Gastroesophageal sphincter (tissue), 4 donors: ENCODE data around the gene MYO9A. TPM values are rescaled to one million over a fixed set of nuclear protein-coding genes. Genes with fewer than 3 reads are reported as not detected.
A peak's percentile ranks its signal among the peaks of the same experiment; 100 is the strongest.

Source experiments
- ATAC-seq: fragments of 150-250 bp; one replicate; pipeline ENCODE4 v1.9.1; 2016; ENCODE audit warnings: mild to moderate bottlenecking, moderate library complexity
- H3K27ac ChIP-seq, 4 donors: fragments of 200-600 bp; sonication (generic) in 3 of 4; 1 replicate in 3 of 4; 2 replicates in 1 of 4; pipeline ENCODE4 v1.5.1; 2016 to 2019
- H3K27me3 ChIP-seq: fragments of 200-600 bp; sonication (generic); one replicate; pipeline ENCODE4 v1.5.1; 2019
- H3K36me3 ChIP-seq, 2 donors: fragments of 200-600 bp; sonication (generic); one replicate each; pipeline ENCODE4 v1.5.1; 2019; ENCODE audit warnings: control low read depth in 1 of 2
- H3K4me1 ChIP-seq, 3 donors: fragments of 200-600 bp; sonication (generic); 1 replicate in 2 of 3; 2 replicates in 1 of 3; pipeline ENCODE4 v1.5.1; 2016 to 2019; ENCODE audit warnings: control low read depth in 2 of 3
- H3K4me3 ChIP-seq, 2 donors: fragments of 200-600 bp; sonication (generic); one replicate each; pipeline ENCODE4 v1.5.1; 2019; ENCODE audit warnings: mild to moderate bottlenecking in 1 of 2, moderate library complexity in 1 of 2
- H3K9me3 ChIP-seq, 3 donors: fragments of 200-600 bp; sonication (generic); one replicate each; pipeline ENCODE4 v1.5.1; 2017 to 2019; ENCODE audit warnings: control low read depth in 2 of 3
- EP300 ChIP-seq: sonication (generic); formaldehyde crosslinking; IDR thresholded peaks from one replicate; pipeline ENCODE4 v1.6.1; 2017; ENCODE audit warnings: antibody characterized with exemption, mild to moderate bottlenecking
- POLR2A ChIP-seq, 2 donors: fragments of 450-650 bp; IDR thresholded peaks; one replicate each; pipeline ENCODE4 v1.6.1; 2017; ENCODE audit warnings: antibody characterized with exemption in 2 of 2, mild to moderate bottlenecking in 2 of 2, moderate library complexity in 1 of 2
- POLR2AphosphoS5 ChIP-seq: sonication (generic); formaldehyde crosslinking; IDR thresholded peaks from one replicate; pipeline ENCODE4 v1.6.1; 2017; ENCODE audit warnings: antibody characterized with exemption
- WGBS, 2 donors: methylation state at CpG; one replicate each; pipeline ENCODE4 v1.1.5; 2018; ENCODE audit warnings: low coverage in 1 of 2; 5-methylcytosine and 5-hydroxymethylcytosine counted together
- total RNA-seq, 4 donors: library from RNA; depleted of rRNA; stranded (reverse); fragments of >200 nt; gene quantifications; one replicate each; pipeline ENCODE4 v1.1.0, GENCODE V29; 2016
- TF ChIP-seq, protein P1 (sequence below), 4 experiments: fragments of 200-600 bp in 2 of 4; fragments of 450-650 bp in 2 of 4; sonication (generic) in 1 of 4; IDR thresholded peaks; one replicate each; pipeline ENCODE4 v1.5.1; 2017 to 2019; ENCODE audit warnings: antibody characterized with exemption in 4 of 4, mild to moderate bottlenecking in 2 of 4, moderate library complexity in 2 of 4

MYO9A gene, protein sequence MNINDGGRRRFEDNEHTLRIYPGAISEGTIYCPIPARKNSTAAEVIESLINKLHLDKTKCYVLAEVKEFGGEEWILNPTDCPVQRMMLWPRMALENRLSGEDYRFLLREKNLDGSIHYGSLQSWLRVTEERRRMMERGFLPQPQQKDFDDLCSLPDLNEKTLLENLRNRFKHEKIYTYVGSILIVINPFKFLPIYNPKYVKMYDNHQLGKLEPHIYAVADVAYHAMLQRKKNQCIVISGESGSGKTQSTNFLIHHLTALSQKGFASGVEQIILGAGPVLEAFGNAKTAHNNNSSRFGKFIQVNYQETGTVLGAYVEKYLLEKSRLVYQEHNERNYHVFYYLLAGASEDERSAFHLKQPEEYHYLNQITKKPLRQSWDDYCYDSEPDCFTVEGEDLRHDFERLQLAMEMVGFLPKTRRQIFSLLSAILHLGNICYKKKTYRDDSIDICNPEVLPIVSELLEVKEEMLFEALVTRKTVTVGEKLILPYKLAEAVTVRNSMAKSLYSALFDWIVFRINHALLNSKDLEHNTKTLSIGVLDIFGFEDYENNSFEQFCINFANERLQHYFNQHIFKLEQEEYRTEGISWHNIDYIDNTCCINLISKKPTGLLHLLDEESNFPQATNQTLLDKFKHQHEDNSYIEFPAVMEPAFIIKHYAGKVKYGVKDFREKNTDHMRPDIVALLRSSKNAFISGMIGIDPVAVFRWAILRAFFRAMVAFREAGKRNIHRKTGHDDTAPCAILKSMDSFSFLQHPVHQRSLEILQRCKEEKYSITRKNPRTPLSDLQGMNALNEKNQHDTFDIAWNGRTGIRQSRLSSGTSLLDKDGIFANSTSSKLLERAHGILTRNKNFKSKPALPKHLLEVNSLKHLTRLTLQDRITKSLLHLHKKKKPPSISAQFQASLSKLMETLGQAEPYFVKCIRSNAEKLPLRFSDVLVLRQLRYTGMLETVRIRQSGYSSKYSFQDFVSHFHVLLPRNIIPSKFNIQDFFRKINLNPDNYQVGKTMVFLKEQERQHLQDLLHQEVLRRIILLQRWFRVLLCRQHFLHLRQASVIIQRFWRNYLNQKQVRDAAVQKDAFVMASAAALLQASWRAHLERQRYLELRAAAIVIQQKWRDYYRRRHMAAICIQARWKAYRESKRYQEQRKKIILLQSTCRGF (N-terminal part only)
- total RNA-seq, result 100 to 1,000 TPM in 2 of 4 donors, 10 to 100 TPM in 2; 74.5 to 118 (median 108) TPM

DNA sequence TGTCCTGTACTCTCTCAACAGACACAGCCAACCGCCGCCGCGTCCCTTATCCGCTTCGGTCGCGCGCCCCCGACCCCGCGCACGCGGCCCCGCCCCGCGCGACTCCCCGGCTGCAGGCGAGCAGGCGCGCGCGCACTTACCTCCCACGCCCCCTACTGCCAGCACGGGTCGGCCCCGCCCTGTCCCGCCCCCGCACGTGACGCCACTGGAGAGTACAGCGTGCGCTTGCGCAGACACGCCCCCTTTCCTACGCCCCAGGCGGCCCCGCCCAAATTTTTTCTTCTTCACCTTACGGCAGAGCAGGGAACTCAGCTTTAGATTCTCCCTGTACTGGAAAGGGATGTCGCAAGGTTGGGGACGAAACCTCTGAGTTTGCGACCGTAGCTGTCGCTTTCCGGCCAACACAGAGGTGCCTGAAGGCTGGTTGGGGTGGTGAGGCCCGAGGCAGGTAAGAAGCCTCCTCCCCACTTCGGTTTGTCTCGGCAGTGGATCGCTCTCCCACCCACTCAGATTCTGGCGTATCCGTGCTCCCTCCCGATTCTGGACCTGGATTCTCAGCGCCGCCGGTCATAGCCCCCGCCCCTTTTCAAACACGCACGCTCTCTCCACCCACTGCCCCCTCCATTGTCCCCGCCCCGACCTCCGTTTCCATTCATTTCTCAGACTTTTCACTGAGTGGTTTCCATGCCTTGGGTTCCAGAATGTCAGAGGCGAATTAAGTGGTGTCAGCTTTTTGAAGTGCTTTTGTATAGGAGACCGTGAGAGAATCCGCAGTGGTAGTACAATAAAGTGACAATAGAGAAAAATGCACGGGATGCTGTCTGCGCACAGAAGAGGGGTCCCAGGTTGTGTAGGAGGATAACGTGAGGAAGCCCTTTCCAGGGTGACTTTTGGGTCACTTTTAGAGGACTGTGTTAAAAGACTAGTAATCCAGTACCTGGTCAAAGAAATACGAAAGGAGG is at the start of gene MYO9A, which contains the start of gene SENP8:
TSS of gene MYO9A (minus strand) at position 134 of the 962 bp plus-strand sequence. CDS start 71,587 bp downstream, outside the sequence.
TSS of gene SENP8 (plus strand) at position 387 of the 962 bp plus-strand sequence. CDS start 21,221 bp downstream, outside the sequence.
- peak within 1 kb of the TSS; percentile 50 to 72 for H3K4me3 ChIP-seq
- H3K9me3 ChIP-seq, result no peaks in the 10 kb centered on the region
- peaks cover 0 to 43% (median 8%) of the 10 kb centered on the region in 3 donors for H3K4me1 ChIP-seq
- WGBS, 2 donors, result 0 to 3% methylated on average over 10 to 15 of the region's 69 CpGs
- ATAC-seq, result peak; percentile 90
- H3K36me3 ChIP-seq, result no peaks in the 10 kb centered on the region
- TF ChIP-seq EP300 (no peak), POLR2AphosphoS5 (peak; percentile 76), POLR2A (IDR thresholded peaks at IDR 0.05) (peak in 1 of 2 donors; percentile 32)
- TF ChIP-seq, protein P1, sequence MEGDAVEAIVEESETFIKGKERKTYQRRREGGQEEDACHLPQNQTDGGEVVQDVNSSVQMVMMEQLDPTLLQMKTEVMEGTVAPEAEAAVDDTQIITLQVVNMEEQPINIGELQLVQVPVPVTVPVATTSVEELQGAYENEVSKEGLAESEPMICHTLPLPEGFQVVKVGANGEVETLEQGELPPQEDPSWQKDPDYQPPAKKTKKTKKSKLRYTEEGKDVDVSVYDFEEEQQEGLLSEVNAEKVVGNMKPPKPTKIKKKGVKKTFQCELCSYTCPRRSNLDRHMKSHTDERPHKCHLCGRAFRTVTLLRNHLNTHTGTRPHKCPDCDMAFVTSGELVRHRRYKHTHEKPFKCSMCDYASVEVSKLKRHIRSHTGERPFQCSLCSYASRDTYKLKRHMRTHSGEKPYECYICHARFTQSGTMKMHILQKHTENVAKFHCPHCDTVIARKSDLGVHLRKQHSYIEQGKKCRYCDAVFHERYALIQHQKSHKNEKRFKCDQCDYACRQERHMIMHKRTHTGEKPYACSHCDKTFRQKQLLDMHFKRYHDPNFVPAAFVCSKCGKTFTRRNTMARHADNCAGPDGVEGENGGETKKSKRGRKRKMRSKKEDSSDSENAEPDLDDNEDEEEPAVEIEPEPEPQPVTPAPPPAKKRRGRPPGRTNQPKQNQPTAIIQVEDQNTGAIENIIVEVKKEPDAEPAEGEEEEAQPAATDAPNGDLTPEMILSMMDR (IDR thresholded peaks at IDR 0.05), result peak in 2 of 4 experiments; percentile 24 to 53
- no peaks in the 10 kb centered on the region for H3K27me3 ChIP-seq
- H3K27ac ChIP-seq, result peak within 1 kb of the TSS; percentile 64 to 97 (median 93)

DNA sequence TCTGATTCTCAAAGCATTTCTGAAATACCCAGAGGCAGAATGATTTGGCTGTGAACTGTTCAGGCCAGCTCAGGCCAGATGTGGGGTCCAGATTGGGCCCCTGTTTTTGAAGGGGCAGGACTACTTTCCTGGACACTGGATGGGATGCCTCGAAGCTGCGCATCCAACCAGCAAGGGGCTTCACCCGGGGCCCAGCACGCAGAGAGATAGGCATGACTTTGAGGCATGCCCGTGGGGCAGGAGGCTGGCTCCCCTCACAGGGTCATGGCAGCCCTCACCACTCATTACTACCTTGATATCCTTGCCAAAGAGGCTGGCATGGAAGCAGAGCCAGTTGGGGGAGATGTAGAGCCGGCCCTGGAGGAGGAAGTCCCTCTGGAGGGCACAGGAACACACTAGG is 49.5 kb upstream of the MYO9A start:
- no CpG with 5 or more reads among the region's 6 CpGs for WGBS, 2 donors
- no peak overlapping the region for H3K4me3 ChIP-seq
- no peaks in the 10 kb centered on the region for H3K9me3 ChIP-seq
- no peak for ATAC-seq
- H3K36me3 ChIP-seq, result no peaks in the 10 kb centered on the region
- H3K4me1 ChIP-seq, result no peaks in the 10 kb centered on the region
- peaks cover 13% of the 10 kb centered on the region for H3K27me3 ChIP-seq
- TF ChIP-seq, protein P1 (IDR thresholded peaks at IDR 0.05), result no peak
- TF ChIP-seq EP300, result no peak
- no peak for TF ChIP-seq POLR2A (IDR thresholded peaks at IDR 0.05)
- TF ChIP-seq POLR2AphosphoS5, result no peak
- no peak overlapping the region for H3K27ac ChIP-seq

DNA sequence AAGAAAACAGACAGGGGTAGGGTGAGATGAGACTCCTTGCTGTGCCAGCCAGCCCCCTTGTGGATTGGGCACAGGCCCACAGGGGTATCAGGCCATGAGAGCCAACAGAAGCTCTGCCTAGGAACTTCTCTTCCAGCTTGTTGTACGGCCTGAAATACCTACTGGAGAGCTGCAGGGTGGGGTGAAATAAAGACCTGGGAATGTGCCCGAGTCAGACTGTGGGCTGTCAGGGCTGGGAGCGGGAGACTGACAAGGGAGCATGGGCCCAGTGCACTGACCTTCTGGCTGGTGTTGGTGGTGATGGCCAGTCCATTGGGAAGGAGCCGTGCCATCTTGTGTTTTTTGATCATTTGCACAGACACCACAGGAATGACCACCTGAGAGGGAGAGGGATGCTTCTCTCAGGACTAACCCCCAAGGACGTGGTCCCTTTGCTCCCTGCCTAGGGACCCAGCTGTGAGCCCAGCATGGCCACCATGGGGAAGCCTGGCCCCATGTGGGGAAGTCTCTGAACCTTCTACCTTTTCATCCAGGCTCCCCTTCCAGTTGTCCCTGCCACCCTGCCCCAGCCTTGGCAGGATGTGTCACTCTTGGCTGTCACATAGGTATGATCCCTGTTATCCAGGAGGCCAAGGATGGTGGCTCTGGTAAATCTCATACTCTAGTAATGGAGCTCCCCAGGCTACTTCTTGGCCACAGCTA is 48.9 kb upstream of the MYO9A start:
- Histone ChIP-seq H3K36me3 (no peaks in the 10 kb centered on the region), H3K9me3 (no peaks in the 10 kb centered on the region), H3K4me1 (peaks cover 0 to 2% (median 0%) of the 10 kb centered on the region in 3 donors), H3K27ac (no peak overlapping the region), H3K4me3 (no peak overlapping the region), H3K27me3 (peaks cover 13% of the 10 kb centered on the region)
- 79 to 100% methylated on average over 1 to 4 of the region's 5 CpGs for WGBS, 2 donors
- ATAC-seq, result no peak
- TF ChIP-seq EP300 (no peak), POLR2A (IDR thresholded peaks at IDR 0.05) (no peak), POLR2AphosphoS5 (no peak)
- TF ChIP-seq, protein P1 (IDR thresholded peaks at IDR 0.05), result no peak
